Right kidney (tissue), 9 donors: ENCODE measurements around the gene MRPL37.
"Not testable (repeated sequence)": the region's sequence is repeated elsewhere in the genome, so short reads cannot be mapped to it uniquely, and the experiment has no call there.

Experiments used
- DNase-seq: peaks from one replicate; pipeline ENCODE4 v3.0.0-alpha.2; 2016
- long read RNA-seq, 8 donors: transcript quantifications; one replicate each; lab custom pipeline, GENCODE V29; 2026

Gene MRPL37
- long read RNA-seq, donor 1, transcript MRPL37-202 (7 exons, 1,483 nt) = major isoform, 36 of 161 reads
- long read RNA-seq, donor 1, partial matches to known transcripts = 112 of 161 reads
- long read RNA-seq, donor 1, other reads (novel, unspliced or antisense) = 11 of 161 reads
- long read RNA-seq, donor 2, transcript MRPL37-202 (7 exons, 1,483 nt) = major isoform, 17 of 23 reads
- long read RNA-seq, donor 2, partial matches to known transcripts = 6 of 23 reads
- long read RNA-seq, donor 2, other reads (novel, unspliced or antisense) = 0 of 23 reads
- long read RNA-seq, donor 3, transcript MRPL37-202 (7 exons, 1,483 nt) = major isoform, 13 of 13 reads
- long read RNA-seq, donor 3, partial matches to known transcripts = 0 of 13 reads
- long read RNA-seq, donor 3, other reads (novel, unspliced or antisense) = 0 of 13 reads
- long read RNA-seq, donor 4, transcript MRPL37-202 (7 exons, 1,483 nt) = major isoform, 23 of 138 reads
- long read RNA-seq, donor 4, partial matches to known transcripts = 115 of 138 reads
- long read RNA-seq, donor 4, other reads (novel, unspliced or antisense) = 0 of 138 reads
- long read RNA-seq, donor 5, transcript MRPL37-202 (7 exons, 1,483 nt) = major isoform, 28 of 46 reads
- long read RNA-seq, donor 5, partial matches to known transcripts = 12 of 46 reads
- long read RNA-seq, donor 5, other reads (novel, unspliced or antisense) = 6 of 46 reads
- long read RNA-seq, donor 6, transcript MRPL37-202 (7 exons, 1,483 nt) = major isoform, 37 of 62 reads
- long read RNA-seq, donor 6, partial matches to known transcripts = 25 of 62 reads
- long read RNA-seq, donor 6, other reads (novel, unspliced or antisense) = 0 of 62 reads
- long read RNA-seq, donor 7, transcript MRPL37-202 (7 exons, 1,483 nt) = major isoform, 35 of 60 reads
- long read RNA-seq, donor 7, partial matches to known transcripts = 20 of 60 reads
- long read RNA-seq, donor 7, other reads (novel, unspliced or antisense) = 5 of 60 reads
- long read RNA-seq, donor 8, transcript MRPL37-202 (7 exons, 1,483 nt) = major isoform, 21 of 49 reads
- long read RNA-seq, donor 8, partial matches to known transcripts = 16 of 49 reads
- long read RNA-seq, donor 8, other reads (novel, unspliced or antisense) = 11 of 49 reads

- DNase-seq = peak; percentile 83
Observed at GRCh38 chr1:54199765-54200518, at the start of gene MRPL37, which contains the start of gene CYB5RL. Gene MRPL37 (plus strand): TSS chr1:54200167. CDS start chr1:54200244, 77 bp downstream. Gene CYB5RL (minus strand): TSS chr1:54200030. CDS start chr1:54195616, 4,414 bp downstream.

- DNase-seq = no peak
Observed at GRCh38 chr1:54151013-54151412, 49.0 kb upstream of the MRPL37 start.

- DNase-seq = no peak
Observed at GRCh38 chr1:54152696-54153095, 47.3 kb upstream of the MRPL37 start, which contains the start of gene CDCP2. Gene CDCP2 (minus strand): TSS chr1:54153000. CDS start chr1:54152922, 78 bp downstream.

GRCh38 chr1:54153535-54154439 lies 46.2 kb upstream of the MRPL37 start:
- no peak for DNase-seq

- DNase-seq = no peak
Observed at GRCh38 chr1:54156201-54156600, 43.8 kb upstream of the MRPL37 start.

GRCh38 chr1:54156986-54157385 lies 43.0 kb upstream of the MRPL37 start:
- no peak for DNase-seq

GRCh38 chr1:54157401-54157800 lies 42.6 kb upstream of the MRPL37 start:
- DNase-seq = no peak

- no peak for DNase-seq
Observed at GRCh38 chr1:54158071-54158470, 41.9 kb upstream of the MRPL37 start.

GRCh38 chr1:54159733-54160316 lies 40.1 kb upstream of the MRPL37 start:
- DNase-seq = no peak

GRCh38 chr1:54160351-54160750 lies 39.6 kb upstream of the MRPL37 start:
- no peak for DNase-seq

GRCh38 chr1:54161495-54162168 lies 38.3 kb upstream of the MRPL37 start:
- no peak for DNase-seq

- DNase-seq = no peak
Observed at GRCh38 chr1:54163051-54163450, 36.9 kb upstream of the MRPL37 start.

- no peak for DNase-seq
Observed at GRCh38 chr1:54163573-54163972, 36.4 kb upstream of the MRPL37 start.

- DNase-seq = no peak
Observed at GRCh38 chr1:54165146-54165545, 34.8 kb upstream of the MRPL37 start.

GRCh38 chr1:54166357-54166756 lies 33.6 kb upstream of the MRPL37 start:
- not testable (repeated sequence) for DNase-seq

- no peak for DNase-seq
Observed at GRCh38 chr1:54167422-54168139, 32.4 kb upstream of the MRPL37 start.

GRCh38 chr1:54168206-54168965 lies 31.6 kb upstream of the MRPL37 start:
- DNase-seq = no peak

GRCh38 chr1:54169068-54169467 lies 30.9 kb upstream of the MRPL37 start:
- no peak for DNase-seq
